Measurements from ENCODE around the gene LMX1B.

Gene LMX1B

GRCh38 chr9:126698756-126699155 is 85.0 kb downstream of the LMX1B start:
- TF ChIP-seq MAX (IDR thresholded peaks at IDR 0.05; ENCODE audit: low read depth, low read length) (no peak), CTCF (IDR thresholded peaks at IDR 0.05; ENCODE audit: low read depth, low read length) (no peak), POLR2A (IDR thresholded peaks at IDR 0.05; ENCODE audit: extremely low read depth, insufficient read length) (no peak), MYC (IDR thresholded peaks at IDR 0.05; ENCODE audit: low read depth, low read length) (no peak)
- H3K4me3 ChIP-seq (ENCODE audit: low read depth, low read length) = no peak overlapping the region
- DNase-seq (ENCODE audit: low read depth) = no peak

- TF ChIP-seq MAX (IDR thresholded peaks at IDR 0.05; ENCODE audit: low read depth, low read length) = no peak
- no peak for TF ChIP-seq MYC (IDR thresholded peaks at IDR 0.05; ENCODE audit: low read depth, low read length)
- no peak for TF ChIP-seq CTCF (IDR thresholded peaks at IDR 0.05; ENCODE audit: low read depth, low read length)
- TF ChIP-seq POLR2A (IDR thresholded peaks at IDR 0.05; ENCODE audit: extremely low read depth, insufficient read length) = no peak
- no peak overlapping the region for H3K4me3 ChIP-seq (ENCODE audit: low read depth, low read length)
- no peak for DNase-seq (ENCODE audit: low read depth)
These were observed 85.7 kb downstream of the LMX1B start for GRCh38 chr9:126699401-126699881.

GRCh38 chr9:126700296-126700695 is 86.6 kb downstream of the LMX1B start:
- DNase-seq (ENCODE audit: low read depth) = no peak
- H3K4me3 ChIP-seq (ENCODE audit: low read depth, low read length) = no peak overlapping the region
- TF ChIP-seq MYC (IDR thresholded peaks at IDR 0.05; ENCODE audit: low read depth, low read length) (no peak), POLR2A (IDR thresholded peaks at IDR 0.05; ENCODE audit: extremely low read depth, insufficient read length) (no peak), MAX (IDR thresholded peaks at IDR 0.05; ENCODE audit: low read depth, low read length) (no peak), CTCF (IDR thresholded peaks at IDR 0.05; ENCODE audit: low read depth, low read length) (no peak)

GRCh38 chr9:126700903-126701812 is 87.4 kb downstream of the LMX1B start:
- DNase-seq (ENCODE audit: low read depth) = no peak
- no peak for TF ChIP-seq POLR2A (IDR thresholded peaks at IDR 0.05; ENCODE audit: extremely low read depth, insufficient read length)
- TF ChIP-seq MAX (IDR thresholded peaks at IDR 0.05; ENCODE audit: low read depth, low read length) = no peak
- TF ChIP-seq MYC (IDR thresholded peaks at IDR 0.05; ENCODE audit: low read depth, low read length) = no peak
- no peak for TF ChIP-seq CTCF (IDR thresholded peaks at IDR 0.05; ENCODE audit: low read depth, low read length)

GRCh38 chr9:126701813-126702140 is 88.0 kb downstream of the LMX1B start:
- no peak for DNase-seq (ENCODE audit: low read depth)
- TF ChIP-seq MAX (IDR thresholded peaks at IDR 0.05; ENCODE audit: low read depth, low read length) (no peak), CTCF (IDR thresholded peaks at IDR 0.05; ENCODE audit: low read depth, low read length) (no peak), POLR2A (IDR thresholded peaks at IDR 0.05; ENCODE audit: extremely low read depth, insufficient read length) (no peak), MYC (IDR thresholded peaks at IDR 0.05; ENCODE audit: low read depth, low read length) (no peak)
- H3K4me3 ChIP-seq (ENCODE audit: low read depth, low read length) = no peak overlapping the region

More at GRCh38 chr9:126700903-126701812, 87.4 kb downstream of the LMX1B start:
- H3K4me3 ChIP-seq (ENCODE audit: low read depth, low read length) = no peak overlapping the region
